ENCODE data around the gene RCBTB2.

Gene RCBTB2

GRCh38 chr13:48518083-48518482 is 14.8 kb downstream of the RCBTB2 start:
- Histone ChIP-seq H3K79me2 (ENCODE audit: control insufficient read depth, low read length) (no peaks in the 10 kb centered on the region), H3K9me2 (replicated peaks; ENCODE audit: control insufficient read depth, low read length) (no peaks in the 10 kb centered on the region), H3K4me2 (ENCODE audit: low read length) (no peak overlapping the region), H3K4me1 (ENCODE audit: control insufficient read depth, low read length) (no peaks in the 10 kb centered on the region), H4K20me1 (ENCODE audit: control insufficient read depth, insufficient read depth, low read depth, low read length) (no peaks in the 10 kb centered on the region), H3K36me3 (ENCODE audit: control insufficient read depth, low read length) (peaks cover 14% of the 10 kb centered on the region), H3F3A (ENCODE audit: control insufficient read depth, insufficient read depth) (no peaks in the 10 kb centered on the region), H3K27me3 (ENCODE audit: control insufficient read depth, low read length) (no peaks in the 10 kb centered on the region), H3K27ac (ENCODE audit: low read depth, low read length) (no peak overlapping the region), H3K9me3 (ENCODE audit: control insufficient read depth, insufficient read depth, low read length) (no peaks in the 10 kb centered on the region), H3K4me3 (ENCODE audit: low read length) (no peak overlapping the region)
- no peak for TF ChIP-seq EZH2phosphoT487 (IDR thresholded peaks at IDR 0.05; ENCODE audit: borderline replicate concordance, low read length)
- TF ChIP-seq CTCF (IDR thresholded peaks at IDR 0.05; ENCODE audit: low read depth, low read length, poor library complexity, severe bottlenecking) = no peak

GRCh38 chr13:48515732-48516131 is 17.1 kb downstream of the RCBTB2 start:
- Histone ChIP-seq H3K4me2 (ENCODE audit: low read length) (no peak overlapping the region), H3K9me3 (ENCODE audit: control insufficient read depth, insufficient read depth, low read length) (no peaks in the 10 kb centered on the region), H4K20me1 (ENCODE audit: control insufficient read depth, insufficient read depth, low read depth, low read length) (no peaks in the 10 kb centered on the region), H3K36me3 (ENCODE audit: control insufficient read depth, low read length) (peaks cover 13% of the 10 kb centered on the region), H3K9me2 (replicated peaks; ENCODE audit: control insufficient read depth, low read length) (no peaks in the 10 kb centered on the region), H3K4me3 (ENCODE audit: low read length) (no peak overlapping the region), H3F3A (ENCODE audit: control insufficient read depth, insufficient read depth) (no peaks in the 10 kb centered on the region), H3K27ac (ENCODE audit: low read depth, low read length) (no peak overlapping the region), H3K27me3 (ENCODE audit: control insufficient read depth, low read length) (no peaks in the 10 kb centered on the region), H3K4me1 (ENCODE audit: control insufficient read depth, low read length) (no peaks in the 10 kb centered on the region), H3K79me2 (ENCODE audit: control insufficient read depth, low read length) (no peaks in the 10 kb centered on the region)
- TF ChIP-seq CTCF (IDR thresholded peaks at IDR 0.05; ENCODE audit: low read depth, low read length, poor library complexity, severe bottlenecking) = no peak
- no peak for TF ChIP-seq EZH2phosphoT487 (IDR thresholded peaks at IDR 0.05; ENCODE audit: borderline replicate concordance, low read length)

- Histone ChIP-seq H3K79me2 (ENCODE audit: control insufficient read depth, low read length) (no peaks in the 10 kb centered on the region), H3K4me2 (ENCODE audit: low read length) (no peak overlapping the region), H3K4me1 (ENCODE audit: control insufficient read depth, low read length) (no peaks in the 10 kb centered on the region), H3K36me3 (ENCODE audit: control insufficient read depth, low read length) (peaks cover 13% of the 10 kb centered on the region), H3F3A (ENCODE audit: control insufficient read depth, insufficient read depth) (no peaks in the 10 kb centered on the region), H3K27me3 (ENCODE audit: control insufficient read depth, low read length) (no peaks in the 10 kb centered on the region), H3K9me3 (ENCODE audit: control insufficient read depth, insufficient read depth, low read length) (no peaks in the 10 kb centered on the region), H3K9me2 (replicated peaks; ENCODE audit: control insufficient read depth, low read length) (no peaks in the 10 kb centered on the region), H3K4me3 (ENCODE audit: low read length) (no peak overlapping the region), H3K27ac (ENCODE audit: low read depth, low read length) (no peak overlapping the region), H4K20me1 (ENCODE audit: control insufficient read depth, insufficient read depth, low read depth, low read length) (no peaks in the 10 kb centered on the region)
- no peak for TF ChIP-seq EZH2phosphoT487 (IDR thresholded peaks at IDR 0.05; ENCODE audit: borderline replicate concordance, low read length)
- no peak for TF ChIP-seq CTCF (IDR thresholded peaks at IDR 0.05; ENCODE audit: low read depth, low read length, poor library complexity, severe bottlenecking)
Observed at GRCh38 chr13:48514793-48515192, 18.1 kb downstream of the RCBTB2 start.

Data from DOHH2 (cell line).